Loucy (cell line): ENCODE results near the gene POLA1.

Experiments used
- EZH2phosphoT487 ChIP-seq: fragments of 200-600 bp; IDR thresholded peaks from 2 replicates; pipeline ENCODE4 v1.6.1; 2018; ENCODE audit warnings: antibody characterized with exemption, mild to moderate bottlenecking, moderate library complexity, borderline replicate concordance
- TF ChIP-seq, protein P1 (sequence below): fragments of 200-600 bp; sonication (generic); conservative IDR thresholded peaks from 2 replicates; pipeline ENCODE4 v1.5.1; 2014; ENCODE audit warnings: mild to moderate bottlenecking, antibody characterized with exemption, low read length

DNA sequence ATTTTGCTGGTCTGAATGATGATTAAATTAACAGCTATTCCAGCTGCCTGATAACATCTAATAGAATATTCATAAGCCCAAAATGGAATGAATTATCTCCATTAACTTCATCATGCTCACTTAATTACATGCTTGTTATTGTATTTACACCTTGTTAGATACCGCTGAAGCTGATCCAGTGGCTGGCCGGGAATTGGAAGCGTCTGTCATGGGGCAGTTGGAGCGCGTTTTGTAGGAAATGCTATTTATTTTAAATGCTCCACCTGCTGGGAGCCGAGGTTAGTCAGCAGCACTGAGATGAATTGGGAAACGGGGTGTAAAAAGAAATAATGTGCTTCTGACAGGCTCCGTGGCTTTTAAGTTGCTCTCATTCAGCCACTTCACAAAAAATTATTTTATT is 296.8 kb downstream of the POLA1 start:
- TF ChIP-seq, protein P1, sequence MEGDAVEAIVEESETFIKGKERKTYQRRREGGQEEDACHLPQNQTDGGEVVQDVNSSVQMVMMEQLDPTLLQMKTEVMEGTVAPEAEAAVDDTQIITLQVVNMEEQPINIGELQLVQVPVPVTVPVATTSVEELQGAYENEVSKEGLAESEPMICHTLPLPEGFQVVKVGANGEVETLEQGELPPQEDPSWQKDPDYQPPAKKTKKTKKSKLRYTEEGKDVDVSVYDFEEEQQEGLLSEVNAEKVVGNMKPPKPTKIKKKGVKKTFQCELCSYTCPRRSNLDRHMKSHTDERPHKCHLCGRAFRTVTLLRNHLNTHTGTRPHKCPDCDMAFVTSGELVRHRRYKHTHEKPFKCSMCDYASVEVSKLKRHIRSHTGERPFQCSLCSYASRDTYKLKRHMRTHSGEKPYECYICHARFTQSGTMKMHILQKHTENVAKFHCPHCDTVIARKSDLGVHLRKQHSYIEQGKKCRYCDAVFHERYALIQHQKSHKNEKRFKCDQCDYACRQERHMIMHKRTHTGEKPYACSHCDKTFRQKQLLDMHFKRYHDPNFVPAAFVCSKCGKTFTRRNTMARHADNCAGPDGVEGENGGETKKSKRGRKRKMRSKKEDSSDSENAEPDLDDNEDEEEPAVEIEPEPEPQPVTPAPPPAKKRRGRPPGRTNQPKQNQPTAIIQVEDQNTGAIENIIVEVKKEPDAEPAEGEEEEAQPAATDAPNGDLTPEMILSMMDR = no peak
- TF ChIP-seq EZH2phosphoT487 = no peak
